Measurements from ENCODE around the gene PODXL.

DNA sequence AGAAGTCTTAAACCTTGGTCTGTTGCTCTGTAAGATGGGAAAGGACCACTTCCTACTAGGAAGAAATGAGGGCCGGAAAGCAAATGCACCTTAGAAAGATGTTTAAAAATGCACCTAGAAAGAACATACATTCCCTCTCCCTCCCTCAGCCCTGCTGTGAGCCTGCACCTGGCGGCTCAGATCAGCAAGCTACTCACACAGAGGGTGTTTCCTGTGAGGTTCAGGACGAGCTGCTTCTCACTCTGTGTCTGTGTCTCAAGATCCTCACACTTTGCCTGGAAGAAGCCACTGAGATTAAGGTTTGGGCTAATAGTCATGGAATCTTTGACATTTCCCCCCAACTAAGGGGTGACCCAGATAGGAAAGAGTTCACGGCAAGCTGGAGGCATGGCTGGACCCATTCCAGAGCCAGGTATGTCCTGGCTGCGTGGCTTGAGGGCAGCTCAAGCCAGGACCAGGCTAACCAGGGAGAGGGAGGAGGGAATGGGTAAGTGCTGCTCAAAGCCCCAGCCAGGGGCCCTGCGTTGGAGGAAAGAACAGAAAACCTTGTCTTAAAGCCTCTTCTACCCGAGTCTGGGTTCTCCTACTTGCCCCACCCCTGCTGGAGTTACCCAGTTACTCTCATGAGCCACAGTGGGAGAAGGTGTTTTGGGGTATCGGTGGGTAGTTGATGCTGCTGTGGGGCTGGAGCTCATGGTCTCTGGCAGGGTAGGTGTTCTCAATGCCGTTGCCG lies 47.5 kb downstream of the PODXL start:
- no peak for TF ChIP-seq CTCF (IDR thresholded peaks at IDR 0.05)
- no peak for TF ChIP-seq POLR2A (IDR thresholded peaks at IDR 0.05; ENCODE audit: low read depth)

Data from esophagus muscularis mucosa (tissue), 3 donors.